Omental fat pad (tissue), 4 donors: ENCODE results near the gene RNF121. TPM values are rescaled to one million over a fixed set of nuclear protein-coding genes. Genes with fewer than 3 reads are reported as not detected.
A peak's percentile ranks its signal among the peaks of the same experiment; 100 is the strongest.

Source experiments
- ATAC-seq: fragments of 150-250 bp; one replicate; pipeline ENCODE4 v1.9.1; 2016; ENCODE audit warnings: mild to moderate bottlenecking, moderate library complexity; ENCODE audit not compliant: low FRiP score
- DNase-seq: peaks from one replicate; pipeline ENCODE4 v3.0.0-alpha.2; 2019; ENCODE audit warnings: low spot score
- CTCF ChIP-seq, 3 donors: fragments of 450-650 bp; IDR thresholded peaks; one replicate each; pipeline ENCODE4 v1.5.1; 2016 to 2017; ENCODE audit warnings: antibody characterized with exemption in 3 of 3, mild to moderate bottlenecking in 3 of 3, moderate library complexity in 2 of 3
- total RNA-seq, 4 donors: library from RNA; depleted of rRNA; stranded (reverse); fragments of >200 nt; gene quantifications; one replicate each; pipeline ENCODE4 v1.1.0, GENCODE V29; 2016

RNF121 gene
- total RNA-seq, 4 donors from 2014 or later: 19.2 to 25.6 (median 23.7) TPM

- TF ChIP-seq CTCF (IDR thresholded peaks at IDR 0.05): no peak
- peak; percentile 19 for DNase-seq
- no peak for ATAC-seq
These were observed 73.2 kb downstream of the RNF121 start for GRCh38 chr11:72001834-72002591.

GRCh38 chr11:72002841-72003775 is 74.3 kb downstream of the RNF121 start:
- DNase-seq (peak; percentile 16), ATAC-seq (no peak)
- no peak for TF ChIP-seq CTCF (IDR thresholded peaks at IDR 0.05)

- ATAC-seq: no peak
- no peak for TF ChIP-seq CTCF (IDR thresholded peaks at IDR 0.05)
- DNase-seq: peak; percentile 17
These were observed 74.9 kb downstream of the RNF121 start for GRCh38 chr11:72003776-72004171.

- no peak for TF ChIP-seq CTCF (IDR thresholded peaks at IDR 0.05)
- ATAC-seq (no peak), DNase-seq (peak; percentile 15)
These were observed 75.9 kb downstream of the RNF121 start for GRCh38 chr11:72004515-72005346.

GRCh38 chr11:72005347-72006260 is 76.8 kb downstream of the RNF121 start:
- ATAC-seq (no peak), DNase-seq (peak; percentile 19)
- TF ChIP-seq CTCF (IDR thresholded peaks at IDR 0.05): no peak
